ENCODE results near the gene ITGB3. TPM values are rescaled to one million over a fixed set of nuclear protein-coding genes. Genes with fewer than 3 reads are reported as not detected.

ITGB3 gene
- total and polyA plus RNA-seq, 9 of the 15 experiments (the other 6 are each of a cell fraction or from before 2014, with no cell fraction given), result 0.08 to 2.6 (median 0.62) TPM; not detected in 1

DNA sequence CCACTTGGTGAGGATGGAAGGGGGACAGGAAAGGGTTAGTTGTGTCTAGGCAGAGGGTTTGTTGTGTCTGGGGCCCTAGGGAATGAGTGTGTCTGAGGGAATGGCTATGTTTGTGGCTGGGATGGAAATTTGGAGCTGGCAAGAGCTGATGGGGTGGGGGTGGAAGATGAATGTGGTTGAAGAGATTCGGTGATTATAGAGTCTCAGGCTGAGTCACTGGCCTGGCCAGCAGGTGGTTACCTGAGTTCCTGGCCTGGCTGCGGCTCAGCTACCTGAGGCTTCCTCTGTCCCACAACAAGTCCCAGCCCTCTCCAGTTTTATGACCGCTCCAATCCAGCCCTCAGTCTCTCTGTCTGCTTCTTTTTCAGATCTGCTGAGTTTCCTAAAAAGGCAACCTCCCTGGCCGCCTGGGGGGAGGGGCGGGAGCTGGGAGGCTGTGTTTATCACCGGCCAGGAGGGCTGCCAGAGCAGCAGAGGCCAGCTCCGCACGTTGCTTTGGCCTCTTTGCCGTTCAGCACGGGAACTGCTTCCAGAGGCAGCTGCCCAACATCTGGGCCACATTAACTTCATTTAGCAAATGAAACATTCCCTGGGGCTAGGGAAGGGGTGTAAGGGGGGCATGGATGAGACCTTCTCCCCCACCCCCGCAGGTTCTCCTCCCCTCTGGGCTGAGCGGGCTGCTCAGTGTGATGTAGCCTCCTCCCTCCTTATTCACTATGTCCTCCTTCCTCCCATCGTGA, 21.8 kb downstream of the ITGB3 start (continued):
- TF ChIP-seq, protein P1, sequence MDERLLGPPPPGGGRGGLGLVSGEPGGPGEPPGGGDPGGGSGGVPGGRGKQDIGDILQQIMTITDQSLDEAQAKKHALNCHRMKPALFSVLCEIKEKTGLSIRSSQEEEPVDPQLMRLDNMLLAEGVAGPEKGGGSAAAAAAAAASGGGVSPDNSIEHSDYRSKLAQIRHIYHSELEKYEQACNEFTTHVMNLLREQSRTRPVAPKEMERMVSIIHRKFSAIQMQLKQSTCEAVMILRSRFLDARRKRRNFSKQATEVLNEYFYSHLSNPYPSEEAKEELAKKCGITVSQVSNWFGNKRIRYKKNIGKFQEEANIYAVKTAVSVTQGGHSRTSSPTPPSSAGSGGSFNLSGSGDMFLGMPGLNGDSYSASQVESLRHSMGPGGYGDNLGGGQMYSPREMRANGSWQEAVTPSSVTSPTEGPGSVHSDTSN (CRISPR knock-in tag; IDR thresholded peaks at IDR 0.05; ENCODE audit: low read depth), result no peak
- TF ChIP-seq, protein P1 (tag; conservative IDR thresholded peaks at IDR 0.05; ENCODE audit: low read depth), result 0 out of 2 replicates have a peak, but pooled peaks have one; percentile 19
- TF ChIP-seq NCOA6 (IDR thresholded peaks at IDR 0.05) (no peak), DMBX1 (CRISPR knock-in tag; IDR thresholded peaks at IDR 0.05; ENCODE audit: borderline replicate concordance) (peak; percentile 73; the same call in 1 of the 2 replicates), SRSF9 (IDR thresholded peaks at IDR 0.05; ENCODE audit: borderline replicate concordance, low read depth, low read length) (no peak), BHLHE40 (IDR thresholded peaks at IDR 0.05; ENCODE audit: low read length) (peak; percentile 76), DPF2 (IDR thresholded peaks at IDR 0.05) (peak; percentile 85), CHD2 (IDR thresholded peaks at IDR 0.05; ENCODE audit: low read depth, low read length) (peak; percentile 17; the same call in 1 of the 2 replicates), ZNF12 (CRISPR knock-in tag; IDR thresholded peaks at IDR 0.05) (no peak), MEF2D (tag; conservative IDR thresholded peaks at IDR 0.05; ENCODE audit: low read depth) (0 out of 2 replicates have a peak, but pooled peaks have one; percentile 54), MTA1 (IDR thresholded peaks at IDR 0.05; ENCODE audit: borderline replicate concordance) (peak; percentile 52; the same call in 1 of the 2 replicates), CEBPB (tag; IDR thresholded peaks at IDR 0.05) (no peak), LARP7 (IDR thresholded peaks at IDR 0.05) (0 out of 2 replicates have a peak, but pooled peaks have one; percentile 13), ZNF75A (CRISPR knock-in tag; IDR thresholded peaks at IDR 0.05) (no peak), HCFC1 (IDR thresholded peaks at IDR 0.05; ENCODE audit: low read depth, low read length) (no peak), RCOR1 (IDR thresholded peaks at IDR 0.05; ENCODE audit: borderline replicate concordance in 1 of 2, low read depth in 2 of 2, low read length in 2 of 2) (0 out of 4 replicates have a peak, but pooled peaks of 1 of the 2 experiments have one; percentile 45), MYC (IDR thresholded peaks at IDR 0.05; ENCODE audit: low read depth, low read length) (peak; percentile 46; the same call in 1 of the 2 replicates), MYC (CRISPR knock-in tag; IDR thresholded peaks at IDR 0.05; ENCODE audit: borderline replicate concordance, low read depth) (no peak), ZNF3 (CRISPR knock-in tag; IDR thresholded peaks at IDR 0.05) (no peak)
- TF ChIP-seq, protein P2, sequence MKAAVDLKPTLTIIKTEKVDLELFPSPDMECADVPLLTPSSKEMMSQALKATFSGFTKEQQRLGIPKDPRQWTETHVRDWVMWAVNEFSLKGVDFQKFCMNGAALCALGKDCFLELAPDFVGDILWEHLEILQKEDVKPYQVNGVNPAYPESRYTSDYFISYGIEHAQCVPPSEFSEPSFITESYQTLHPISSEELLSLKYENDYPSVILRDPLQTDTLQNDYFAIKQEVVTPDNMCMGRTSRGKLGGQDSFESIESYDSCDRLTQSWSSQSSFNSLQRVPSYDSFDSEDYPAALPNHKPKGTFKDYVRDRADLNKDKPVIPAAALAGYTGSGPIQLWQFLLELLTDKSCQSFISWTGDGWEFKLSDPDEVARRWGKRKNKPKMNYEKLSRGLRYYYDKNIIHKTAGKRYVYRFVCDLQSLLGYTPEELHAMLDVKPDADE (conservative IDR thresholded peaks at IDR 0.05; ENCODE audit: control insufficient read depth, low read depth, low read length), result no peak
- TF ChIP-seq, protein P3, sequence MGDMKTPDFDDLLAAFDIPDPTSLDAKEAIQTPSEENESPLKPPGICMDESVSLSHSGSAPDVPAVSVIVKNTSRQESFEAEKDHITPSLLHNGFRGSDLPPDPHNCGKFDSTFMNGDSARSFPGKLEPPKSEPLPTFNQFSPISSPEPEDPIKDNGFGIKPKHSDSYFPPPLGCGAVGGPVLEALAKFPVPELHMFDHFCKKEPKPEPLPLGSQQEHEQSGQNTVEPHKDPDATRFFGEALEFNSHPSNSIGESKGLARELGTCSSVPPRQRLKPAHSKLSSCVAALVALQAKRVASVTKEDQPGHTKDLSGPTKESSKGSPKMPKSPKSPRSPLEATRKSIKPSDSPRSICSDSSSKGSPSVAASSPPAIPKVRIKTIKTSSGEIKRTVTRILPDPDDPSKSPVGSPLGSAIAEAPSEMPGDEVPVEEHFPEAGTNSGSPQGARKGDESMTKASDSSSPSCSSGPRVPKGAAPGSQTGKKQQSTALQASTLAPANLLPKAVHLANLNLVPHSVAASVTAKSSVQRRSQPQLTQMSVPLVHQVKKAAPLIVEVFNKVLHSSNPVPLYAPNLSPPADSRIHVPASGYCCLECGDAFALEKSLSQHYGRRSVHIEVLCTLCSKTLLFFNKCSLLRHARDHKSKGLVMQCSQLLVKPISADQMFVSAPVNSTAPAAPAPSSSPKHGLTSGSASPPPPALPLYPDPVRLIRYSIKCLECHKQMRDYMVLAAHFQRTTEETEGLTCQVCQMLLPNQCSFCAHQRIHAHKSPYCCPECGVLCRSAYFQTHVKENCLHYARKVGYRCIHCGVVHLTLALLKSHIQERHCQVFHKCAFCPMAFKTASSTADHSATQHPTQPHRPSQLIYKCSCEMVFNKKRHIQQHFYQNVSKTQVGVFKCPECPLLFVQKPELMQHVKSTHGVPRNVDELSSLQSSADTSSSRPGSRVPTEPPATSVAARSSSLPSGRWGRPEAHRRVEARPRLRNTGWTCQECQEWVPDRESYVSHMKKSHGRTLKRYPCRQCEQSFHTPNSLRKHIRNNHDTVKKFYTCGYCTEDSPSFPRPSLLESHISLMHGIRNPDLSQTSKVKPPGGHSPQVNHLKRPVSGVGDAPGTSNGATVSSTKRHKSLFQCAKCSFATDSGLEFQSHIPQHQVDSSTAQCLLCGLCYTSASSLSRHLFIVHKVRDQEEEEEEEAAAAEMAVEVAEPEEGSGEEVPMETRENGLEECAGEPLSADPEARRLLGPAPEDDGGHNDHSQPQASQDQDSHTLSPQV (IDR thresholded peaks at IDR 0.05), result peak; percentile 95
